A549 (cell line): ENCODE results near the gene ATP5F1C.

Experiments
- BCL3 ChIP-seq: fragments of >200 bp; sonication (Bioruptor Twin); formaldehyde crosslinking; IDR thresholded peaks from 3 replicates; pipeline ENCODE4 v1.6.1; 2016
- CTCF ChIP-seq: fragments of >200 bp; sonication (Bioruptor Twin); formaldehyde crosslinking; IDR thresholded peaks from 3 replicates; pipeline ENCODE4 v1.5.1; 2016
- MAFK ChIP-seq: fragments of 450-650 bp; IDR thresholded peaks from 2 replicates; pipeline ENCODE4 v1.6.1; 2014; ENCODE audit not compliant: partially characterized antibody
- MAX ChIP-seq: IDR thresholded peaks from 2 replicates; pipeline ENCODE4 v1.6.1; 2012
- MAZ ChIP-seq: fragments of 150-350 bp; IDR thresholded peaks from 2 replicates; pipeline ENCODE4 v1.6.1; 2014; ENCODE audit warnings: antibody characterized with exemption, low read depth, low read length, borderline replicate concordance
- NPAS2 ChIP-seq: fragments of 250-450 bp; sonication (Bioruptor Pico); IDR thresholded peaks from 2 replicates; pipeline ENCODE4 v1.8.0; 2022; ENCODE audit warnings: mild to moderate bottlenecking, moderate library complexity, borderline replicate concordance
- RAD21 ChIP-seq, 2 experiments: fragments of >200 bp in 1 of 2; sonication (Bioruptor Twin) in 1 of 2; formaldehyde crosslinking in 1 of 2; IDR thresholded peaks in 1 of 2; conservative IDR thresholded peaks in 1 of 2; 2 replicates in 1 of 2; 3 replicates in 1 of 2; pipeline ENCODE4 v1.6.1; 2012 to 2018; ENCODE audit warnings: inconsistent platforms in 1 of 2
- RFX5 ChIP-seq: fragments of 450-650 bp; IDR thresholded peaks from 2 replicates; pipeline ENCODE4 v1.7.1; 2014; ENCODE audit warnings: antibody characterized with exemption, mild to moderate bottlenecking, moderate library complexity
- SREBF2 ChIP-seq: fragments of 450-650 bp; IDR thresholded peaks from 2 replicates; pipeline ENCODE4 v1.6.1; 2014; ENCODE audit warnings: mild to moderate bottlenecking, moderate library complexity

GRCh38 chr10:7855205-7855604 is 67.2 kb downstream of the ATP5F1C start:
- no peak for TF ChIP-seq CTCF
- TF ChIP-seq MAX, result no peak
- TF ChIP-seq RFX5, result no peak
- no peak for TF ChIP-seq MAFK
- no peak for TF ChIP-seq NPAS2 (CRISPR knock-in tag)
- no peak for TF ChIP-seq MAZ
- no peak for TF ChIP-seq BCL3
- TF ChIP-seq SREBF2, result no peak
- no peak for TF ChIP-seq RAD21 (conservative IDR thresholded peaks at IDR 0.05 in 1 of 2, IDR thresholded peaks at IDR 0.05 in 1 of 2)
